Measurements from ENCODE around the gene TTC7B.

Gene TTC7B

GRCh38 chr14:90597961-90598360 is 218.3 kb downstream of the TTC7B start:
- no peak for TF ChIP-seq CTCF (IDR thresholded peaks at IDR 0.05; ENCODE audit: low read depth, low read length, missing control alignments)
- DNase-seq (ENCODE audit: low read depth) = no peak
- in situ Hi-C loops (cut with HindIII; ENCODE audit: low sequenced_read_pairs) = loop anchor here (10.0 kb wide), 1 partner anchor 143 kb away; no protein-coding TSS in a partner anchor
- no peak overlapping the region for H3K4me3 ChIP-seq (ENCODE audit: low read depth, low read length)

GRCh38 chr14:90596733-90597132 is 219.5 kb downstream of the TTC7B start:
- no peak overlapping the region for H3K4me3 ChIP-seq (ENCODE audit: low read depth, low read length)
- no peak for DNase-seq (ENCODE audit: low read depth)
- in situ Hi-C loops (cut with HindIII; ENCODE audit: low sequenced_read_pairs) = loop anchor here (10.0 kb wide), 1 partner anchor 142 kb away; no protein-coding TSS in a partner anchor
- TF ChIP-seq CTCF (IDR thresholded peaks at IDR 0.05; ENCODE audit: low read depth, low read length, missing control alignments) = no peak

DNA sequence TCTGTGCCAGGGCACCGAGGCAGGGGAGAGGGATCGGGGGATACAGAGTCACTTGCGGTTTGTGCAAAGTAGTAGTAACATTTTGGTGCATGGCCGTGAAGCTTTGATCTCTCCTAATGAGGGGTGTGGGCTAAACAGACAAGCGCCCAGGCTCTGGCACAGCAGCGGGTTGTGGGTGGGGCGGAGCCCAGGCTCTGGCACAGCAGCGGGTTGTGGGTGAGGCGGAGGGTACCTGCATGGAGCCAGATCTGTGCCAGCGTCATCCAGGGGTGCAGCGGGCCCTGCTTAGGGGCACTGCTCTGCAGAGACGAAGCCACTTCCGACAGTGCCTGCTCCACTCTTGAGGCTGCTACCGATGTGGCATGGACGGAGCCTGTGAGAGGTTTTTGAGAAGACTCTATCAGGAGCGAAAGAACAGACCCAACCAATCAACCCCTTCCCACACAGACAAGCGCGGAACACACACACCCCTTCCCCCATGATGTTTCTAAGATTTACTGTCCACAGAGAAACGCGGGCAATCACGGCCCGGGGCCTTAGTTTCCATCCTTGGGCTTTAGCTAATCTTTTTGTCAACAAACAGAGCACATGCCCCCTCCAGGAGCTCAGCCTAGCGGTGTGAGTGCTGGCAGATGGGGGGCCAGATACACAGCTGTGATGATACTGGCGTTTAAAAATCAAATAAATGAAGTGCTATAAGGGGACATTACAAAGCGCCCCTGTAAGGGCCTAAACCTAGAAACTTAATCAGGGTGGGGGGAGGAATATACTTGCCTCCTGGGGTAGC is 222.8 kb downstream of the TTC7B start:
- TF ChIP-seq CTCF (IDR thresholded peaks at IDR 0.05; ENCODE audit: low read depth, low read length, missing control alignments) = no peak
- no peak for DNase-seq (ENCODE audit: low read depth)
- in situ Hi-C loops (cut with HindIII; ENCODE audit: low sequenced_read_pairs) = loop anchor here (10.0 kb wide), 1 partner anchor 139 kb away; no protein-coding TSS in a partner anchor
- H3K4me3 ChIP-seq (ENCODE audit: low read depth, low read length) = no peak overlapping the region

GRCh38 chr14:90592655-90593054 is 223.6 kb downstream of the TTC7B start:
- H3K4me3 ChIP-seq (ENCODE audit: low read depth, low read length) = no peak overlapping the region
- DNase-seq (ENCODE audit: low read depth) = no peak
- in situ Hi-C loops (cut with HindIII; ENCODE audit: low sequenced_read_pairs) = loop anchor here (10.0 kb wide), 1 partner anchor 138 kb away; no protein-coding TSS in a partner anchor
- TF ChIP-seq CTCF (IDR thresholded peaks at IDR 0.05; ENCODE audit: low read depth, low read length, missing control alignments) = no peak

DNA sequence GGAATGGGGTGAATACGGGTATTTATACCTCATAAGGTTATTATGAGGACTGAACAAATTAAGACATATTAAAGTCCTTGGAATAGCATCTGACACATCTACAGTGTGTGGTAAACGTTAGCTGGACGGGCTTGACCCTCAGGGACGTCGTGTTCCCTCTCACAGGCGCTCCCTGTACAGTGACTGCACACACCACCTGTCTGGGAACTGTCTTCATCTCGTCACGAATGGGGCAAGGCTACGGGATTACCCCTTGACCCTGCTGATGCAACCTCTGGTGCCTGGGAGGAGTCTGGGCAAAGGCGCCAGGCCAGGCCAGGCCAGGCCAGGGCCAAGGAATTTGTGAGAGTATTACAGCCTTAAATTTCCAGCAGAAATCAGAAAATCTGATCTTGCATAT is 228.3 kb downstream of the TTC7B start:
- no peak overlapping the region for H3K4me3 ChIP-seq (ENCODE audit: low read depth, low read length)
- in situ Hi-C loops (cut with HindIII; ENCODE audit: low sequenced_read_pairs) = no loop called here
- DNase-seq (ENCODE audit: low read depth) = no peak
- no peak for TF ChIP-seq CTCF (IDR thresholded peaks at IDR 0.05; ENCODE audit: low read depth, low read length, missing control alignments)

- DNase-seq (ENCODE audit: low read depth) = no peak
- in situ Hi-C loops (cut with HindIII; ENCODE audit: low sequenced_read_pairs) = no loop called here
- no peak overlapping the region for H3K4me3 ChIP-seq (ENCODE audit: low read depth, low read length)
- no peak for TF ChIP-seq CTCF (IDR thresholded peaks at IDR 0.05; ENCODE audit: low read depth, low read length, missing control alignments)
Measured at GRCh38 chr14:90587252-90587910, 228.8 kb downstream of the TTC7B start.
